NK-92 (cell line): ENCODE data around the gene TTLL3.

ENCODE experiments used
- DNase-seq: peaks from one replicate; lab custom pipeline; 2025; ENCODE audit not compliant: unreplicated experiment; lab: John Stamatoyannopoulos, UW

TTLL3 gene

DNA sequence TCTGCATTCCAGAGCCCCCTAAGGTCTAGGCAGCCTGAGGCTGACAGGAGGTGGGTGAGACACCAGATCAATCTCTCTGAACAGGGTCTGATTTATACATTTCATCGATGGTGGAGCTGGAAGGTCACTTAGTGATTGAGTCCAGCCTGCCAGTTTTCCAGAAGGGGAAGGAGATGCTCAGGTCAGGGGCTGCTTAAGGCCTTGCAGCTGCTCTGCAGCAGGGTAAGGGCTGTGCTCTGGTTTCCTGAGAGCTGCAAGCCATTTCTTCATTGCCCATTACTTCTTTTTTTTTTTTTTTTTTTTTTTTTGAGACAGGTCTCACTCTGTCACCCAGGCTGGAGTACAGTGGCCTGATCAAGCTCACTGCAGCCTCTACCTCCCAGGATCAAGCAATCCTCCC is 28.5 kb upstream of the TTLL3 start:
- no peak for DNase-seq

GRCh38 chr3:9781978-9782603 is 28.0 kb upstream of the TTLL3 start:
- DNase-seq, result no peak

DNA sequence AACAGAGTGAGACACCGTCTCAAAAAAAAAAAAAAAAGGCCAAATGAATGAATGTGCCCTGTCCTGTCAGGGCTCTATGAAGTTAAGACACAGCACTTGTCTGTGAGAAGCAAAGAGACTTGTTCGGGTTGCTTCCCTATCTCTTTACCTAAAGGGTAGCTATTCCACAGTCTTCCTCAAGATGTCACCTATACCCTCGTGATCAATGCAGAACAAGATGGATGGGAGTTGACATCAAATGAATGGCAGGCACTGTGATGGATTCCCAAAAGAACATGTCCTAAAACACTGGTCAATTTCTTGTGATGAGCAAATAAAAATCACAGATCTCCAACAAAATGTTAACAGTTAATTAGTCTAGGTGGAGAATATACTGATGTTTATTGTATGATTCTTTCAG is 27.3 kb upstream of the TTLL3 start:
- no peak for DNase-seq

DNA sequence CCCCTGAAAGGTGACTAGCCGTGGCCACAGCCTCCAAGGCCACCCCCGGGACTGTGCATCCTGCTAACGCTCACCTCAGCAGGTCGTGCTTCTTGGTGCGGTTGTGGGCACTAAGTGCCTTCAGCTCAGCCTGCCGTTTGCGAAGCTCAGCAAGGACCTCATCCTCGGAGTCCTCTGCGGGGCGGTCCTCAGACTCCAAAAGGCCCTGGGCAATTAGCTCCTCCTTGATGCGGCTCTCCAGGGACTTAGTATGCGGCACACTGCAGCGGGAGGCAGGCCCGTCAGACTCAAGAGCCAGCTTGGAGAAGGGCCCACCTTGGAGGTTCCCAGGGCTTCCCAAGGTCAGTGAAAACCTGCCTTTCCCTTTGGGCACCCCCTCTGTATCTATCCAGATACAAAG is 26.1 kb upstream of the TTLL3 start:
- DNase-seq, result no peak

GRCh38 chr3:9784965-9785364 is 25.1 kb upstream of the TTLL3 start:
- no peak for DNase-seq

- DNase-seq, result no peak
These were observed 24.5 kb upstream of the TTLL3 start for GRCh38 chr3:9785602-9786001.

- DNase-seq, result no peak
These were observed 23.8 kb upstream of the TTLL3 start for GRCh38 chr3:9786209-9786739.

DNA sequence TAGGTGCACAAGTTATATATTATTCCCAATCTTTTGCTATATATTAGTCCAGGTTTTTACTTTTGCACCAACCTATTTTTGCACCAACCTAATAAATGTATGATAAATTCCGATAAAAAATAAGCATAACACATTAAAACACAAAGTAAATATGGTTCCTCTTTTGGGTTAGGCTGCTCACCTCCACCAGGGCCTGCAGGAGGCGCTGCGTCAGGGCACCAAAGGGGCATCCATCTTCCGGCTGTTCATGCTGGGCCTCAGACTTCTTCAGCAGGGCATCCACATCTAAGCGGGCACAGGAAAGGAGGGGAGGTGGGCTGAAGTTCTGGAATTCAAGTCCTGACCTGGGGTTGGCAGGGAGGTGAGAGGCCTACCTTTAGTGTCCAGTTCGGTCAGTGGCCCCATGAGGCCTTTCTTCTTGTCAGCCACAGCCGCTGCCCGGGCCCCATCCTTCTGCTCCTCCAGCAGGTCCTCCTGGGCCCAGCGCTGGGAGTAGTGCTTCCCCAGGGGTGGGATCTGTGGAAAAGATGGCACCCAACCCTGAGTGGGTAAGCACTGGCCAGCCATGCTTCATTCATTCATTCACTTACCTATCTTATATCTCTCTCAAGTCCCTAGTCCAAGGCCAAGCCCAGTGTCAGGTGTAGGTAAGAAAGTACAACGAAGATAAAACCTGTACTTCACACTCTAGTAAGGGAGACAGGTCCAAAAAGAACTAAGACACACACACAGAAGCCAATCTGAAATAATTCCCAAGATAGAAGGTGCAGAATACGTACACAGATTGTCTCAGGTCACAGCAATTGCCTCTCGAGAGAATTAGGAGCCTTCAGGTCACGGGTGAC is 23.0 kb upstream of the TTLL3 start:
- no peak for DNase-seq

DNA sequence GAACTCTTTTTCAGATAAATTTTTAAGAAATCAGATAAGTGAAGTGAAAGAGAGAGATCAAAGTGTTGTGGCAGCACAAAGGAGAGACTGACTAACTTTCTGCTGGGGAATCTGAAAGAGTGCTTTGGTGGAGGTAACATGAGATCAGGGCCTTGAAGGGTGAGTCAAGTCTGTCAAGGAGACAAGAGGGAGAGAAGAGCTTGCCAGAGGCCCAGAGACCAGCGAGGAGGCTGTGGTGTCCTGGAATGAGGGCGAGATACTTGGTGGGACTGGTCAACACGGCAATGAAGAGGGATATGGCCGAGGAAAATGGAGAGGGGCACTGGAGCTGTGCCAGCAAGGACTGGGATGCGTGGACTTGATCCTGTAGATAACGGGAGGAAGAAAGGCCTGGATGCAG is 22.3 kb upstream of the TTLL3 start:
- DNase-seq, result no peak

DNA sequence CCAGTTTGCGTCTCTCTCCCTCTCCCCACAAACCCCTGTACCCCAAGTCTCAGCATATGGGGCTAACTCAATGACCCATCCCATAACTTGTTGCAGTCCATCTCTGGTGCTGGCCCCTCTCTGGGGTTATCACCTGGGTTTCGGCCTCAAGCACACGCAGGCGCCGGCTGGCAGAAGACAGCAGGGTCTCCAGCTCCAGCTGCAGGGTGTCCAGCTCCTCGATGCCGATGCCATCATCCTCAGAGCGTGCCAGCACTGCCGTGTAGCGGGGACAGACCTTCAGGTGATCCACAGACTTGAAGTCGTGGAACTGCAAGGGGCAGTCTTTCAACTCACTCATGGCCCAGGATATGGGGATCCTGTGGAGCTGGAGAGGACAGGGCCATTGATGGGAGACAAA is 18.9 kb upstream of the TTLL3 start:
- DNase-seq, result no peak

DNA sequence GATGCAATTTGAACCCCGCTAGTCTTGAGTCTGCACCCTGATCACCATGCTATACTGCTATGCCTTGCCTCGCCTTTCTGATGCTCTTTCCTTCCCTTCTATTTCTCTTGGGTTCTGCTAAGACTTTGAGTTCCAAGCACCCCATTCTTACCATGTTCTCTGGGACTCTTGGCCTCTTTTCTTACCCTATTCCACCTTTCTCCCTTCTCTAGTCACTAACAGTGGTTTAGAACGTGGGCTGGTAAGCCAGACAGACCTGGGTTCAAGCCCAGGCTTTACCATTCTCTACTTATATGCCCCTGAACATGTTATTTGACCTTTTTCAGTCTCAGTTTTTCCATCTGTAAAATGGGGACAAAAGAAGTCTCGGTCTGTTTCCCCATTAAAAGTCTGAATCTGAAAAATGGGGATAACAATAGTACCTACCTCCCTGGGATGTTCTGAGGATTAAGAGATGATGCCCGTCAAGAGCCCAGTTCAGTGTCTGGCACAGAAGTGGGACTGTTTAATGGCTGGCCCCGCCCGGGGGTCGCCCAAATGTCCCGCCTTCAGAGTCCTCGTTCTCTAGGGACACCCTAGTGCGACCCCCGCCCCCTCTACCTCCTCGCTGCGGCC is 18.2 kb upstream of the TTLL3 start:
- DNase-seq, result no peak

- DNase-seq, result peak; percentile 51
These were observed 17.5 kb upstream of the TTLL3 start, which contains the start of the genes ARPC4 and TADA3 for GRCh38 chr3:9792405-9793160. ARPC4 (plus strand) TSS chr3:9793082; CDS start chr3:9793122, 40 bp downstream. TADA3 (minus strand) TSS chr3:9792473; CDS start chr3:9791466, 1,007 bp downstream.

GRCh38 chr3:9793161-9793781 is 16.8 kb upstream of the TTLL3 start:
- DNase-seq, result no peak

GRCh38 chr3:9794400-9794799 is 15.7 kb upstream of the TTLL3 start:
- no peak for DNase-seq

- DNase-seq, result no peak
These were observed 14.9 kb upstream of the TTLL3 start for GRCh38 chr3:9795207-9795606.

DNA sequence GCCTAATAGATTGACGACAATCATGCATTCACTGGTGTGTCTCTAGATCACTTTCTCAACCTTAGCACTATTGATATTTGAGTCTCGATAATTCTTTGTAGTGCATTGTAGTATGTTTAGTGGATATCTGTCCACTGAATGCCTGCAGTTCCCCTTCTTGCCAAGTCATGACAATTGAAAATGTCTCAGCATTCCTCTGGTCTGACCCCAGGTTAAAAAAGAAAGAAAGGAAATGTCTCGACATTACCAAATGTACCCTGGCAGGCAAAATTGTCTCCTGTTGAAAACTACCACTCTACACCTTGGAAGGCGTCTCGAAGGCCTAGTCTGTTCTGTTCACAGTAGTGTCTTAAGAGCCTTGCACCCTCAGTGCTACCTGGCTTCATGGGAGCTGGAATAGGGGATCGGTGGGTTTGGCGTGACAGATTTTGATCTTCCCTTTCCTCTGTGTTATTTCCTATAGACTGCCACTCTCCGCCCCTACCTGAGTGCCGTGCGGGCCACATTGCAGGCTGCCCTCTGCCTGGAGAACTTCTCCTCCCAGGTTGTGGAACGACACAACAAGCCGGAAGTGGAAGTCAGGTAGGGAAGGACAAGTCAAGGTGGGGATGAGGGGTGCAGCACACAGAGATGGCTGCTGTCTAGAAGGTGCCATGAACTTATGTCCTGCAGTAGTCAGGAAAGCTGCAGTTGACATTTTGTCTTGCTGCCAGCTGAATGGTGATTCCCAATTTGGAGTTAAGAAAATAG is 12.7 kb upstream of the TTLL3 start:
- DNase-seq, result no peak

DNA sequence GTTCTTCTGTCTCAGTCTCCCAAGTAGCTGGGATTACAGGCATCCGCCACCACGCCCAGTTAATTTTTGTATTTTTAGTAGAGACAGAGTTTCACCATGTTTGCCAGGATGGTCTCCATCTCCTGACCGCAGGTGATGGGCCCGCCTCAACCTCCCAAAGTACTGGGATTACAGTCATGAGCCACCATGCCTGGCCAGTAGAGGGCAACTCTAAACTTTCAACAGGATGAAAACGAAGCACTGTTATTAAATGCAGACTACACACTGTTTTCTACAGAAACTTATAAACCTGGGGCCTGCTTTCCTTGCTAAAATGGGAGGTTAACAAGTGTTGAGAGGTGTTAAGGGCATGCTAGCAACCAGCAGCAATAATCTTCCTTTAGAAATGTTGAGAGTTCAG is 9.5 kb upstream of the TTLL3 start:
- DNase-seq, result no peak

GRCh38 chr3:9803494-9803893 is 6.6 kb upstream of the TTLL3 start:
- DNase-seq, result no peak

GRCh38 chr3:9804996-9805395 is 5.1 kb upstream of the TTLL3 start:
- no peak for DNase-seq

GRCh38 chr3:9806137-9806536 is 3.9 kb upstream of the TTLL3 start:
- no peak for DNase-seq
